PFSK-1 (cell line): ENCODE measurements around the gene RPL37.

ENCODE experiments used
- FOXP2 ChIP-seq: optimal IDR thresholded peaks from 2 replicates; pipeline ENCODE3; 2011; ENCODE audit warnings: borderline replicate concordance, control low read depth, inconsistent platforms; ENCODE audit not compliant: insufficient read depth; ENCODE audit errors: extremely low read length, extremely low read depth
- POLR2AphosphoS5 ChIP-seq: IDR thresholded peaks from 2 replicates; pipeline ENCODE4 v1.6.1; 2012; ENCODE audit warnings: low read depth, mild to moderate bottlenecking, control low read depth, low read length, moderate library complexity
- REST ChIP-seq, 2 experiments: IDR thresholded peaks; 2 replicates each; pipeline versions ENCODE4 v1.6.1 to v1.8.0; 2011 to 2012; ENCODE audit warnings: low read depth in 2 of 2, low read length in 2 of 2, control low read depth in 1 of 2, inconsistent platforms in 1 of 2, mild to moderate bottlenecking in 1 of 2, moderate library complexity in 1 of 2; ENCODE audit not compliant: insufficient read depth in 1 of 2
- SIN3A ChIP-seq: IDR thresholded peaks from 2 replicates; pipeline ENCODE4 v1.6.1; 2012; ENCODE audit warnings: mild to moderate bottlenecking, low read length, moderate library complexity, borderline replicate concordance; ENCODE audit not compliant: insufficient read depth
- TAF1 ChIP-seq: IDR thresholded peaks from 2 replicates; pipeline ENCODE4 v1.6.1; 2012; ENCODE audit warnings: low read length, control low read depth, borderline replicate concordance; ENCODE audit not compliant: insufficient read depth

The RPL37 gene

GRCh38 chr5:40801771-40802562 lies 33.1 kb downstream of the RPL37 start:
- TF ChIP-seq SIN3A, result no peak
- TF ChIP-seq FOXP2, result no peak
- no peak for TF ChIP-seq REST (IDR thresholded peaks at IDR 0.05; ENCODE audit: insufficient read depth in 1 of 2, low read depth in 2 of 2, low read length in 2 of 2)
- no peak for TF ChIP-seq TAF1
- TF ChIP-seq POLR2AphosphoS5, result no peak

GRCh38 chr5:40799258-40799657 lies 35.8 kb downstream of the RPL37 start:
- TF ChIP-seq TAF1 (no peak), POLR2AphosphoS5 (no peak), FOXP2 (no peak), SIN3A (no peak), REST (IDR thresholded peaks at IDR 0.05; ENCODE audit: insufficient read depth in 1 of 2, low read depth in 2 of 2, low read length in 2 of 2) (no peak)

GRCh38 chr5:40798801-40799210 lies 36.2 kb downstream of the RPL37 start:
- TF ChIP-seq REST (IDR thresholded peaks at IDR 0.05; ENCODE audit: insufficient read depth in 1 of 2, low read depth in 2 of 2, low read length in 2 of 2) (no peak), TAF1 (no peak), FOXP2 (no peak), POLR2AphosphoS5 (no peak), SIN3A (no peak)

- peak; percentile 70 for TF ChIP-seq FOXP2
- peak; percentile 39; the same call in 1 of the 2 replicates for TF ChIP-seq SIN3A
- no peak for TF ChIP-seq REST (IDR thresholded peaks at IDR 0.05; ENCODE audit: insufficient read depth in 1 of 2, low read depth in 2 of 2, low read length in 2 of 2)
- TF ChIP-seq TAF1, result peak; percentile 76
- peak; percentile 77 for TF ChIP-seq POLR2AphosphoS5
These were observed 36.8 kb downstream of the RPL37 start, which contains the start of gene PRKAA1 for GRCh38 chr5:40798012-40798800. PRKAA1 (minus strand) TSS chr5:40798374; CDS start chr5:40798189, 185 bp downstream.
